Measurements from ENCODE around the gene ZNF354C. TPM values are rescaled to one million over a fixed set of nuclear protein-coding genes. Genes with fewer than 3 reads are reported as not detected.
A peak's percentile ranks its signal among the peaks of the same experiment; 100 is the strongest.

ZNF354C gene
- total RNA-seq, 6 donors from 2014 or later, result 2.6 to 6.8 (median 4.1) TPM

DNA sequence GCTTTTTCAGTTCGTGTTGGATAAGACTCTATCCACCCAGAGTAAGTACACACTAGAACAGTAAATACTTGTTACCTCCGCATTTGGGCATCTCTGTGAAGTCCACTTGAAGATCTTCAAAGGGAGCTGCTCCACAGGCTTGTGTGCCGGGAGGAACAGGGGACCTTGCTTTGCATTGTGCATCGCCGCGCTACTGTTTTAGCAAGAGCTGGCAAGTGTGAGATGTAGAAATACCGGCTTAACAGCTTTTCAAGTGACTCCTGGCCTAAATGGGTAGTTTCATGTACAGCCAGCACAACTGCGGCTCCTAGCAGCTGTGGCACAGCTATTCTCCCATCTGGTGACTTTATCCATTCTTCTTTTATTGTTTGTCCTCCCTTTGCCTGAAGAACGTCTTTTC, 8.4 kb upstream of the ZNF354C start:
- no peak overlapping the region for H3K4me3 ChIP-seq
- no peaks in the 10 kb centered on the region for H3K36me3 ChIP-seq
- no peak overlapping the region for H3K27ac ChIP-seq
- peaks cover 0 to 28% (median 7%) of the 10 kb centered on the region in 4 donors for H3K9me3 ChIP-seq
- TF ChIP-seq POLR2AphosphoS5 (IDR thresholded peaks at IDR 0.05) (no peak), POLR2A (IDR thresholded peaks at IDR 0.05) (no peak)
- no peaks in the 10 kb centered on the region for H3K4me1 ChIP-seq
- 71 to 83% methylated on average over 9 of the region's 9 CpGs for WGBS, 2 donors
- DNase-seq, result peak in 1 of 2 donors; percentile 48
- no peaks in the 10 kb centered on the region for H3K27me3 ChIP-seq
- ATAC-seq (ENCODE audit: low FRiP score in 2 of 2), result no peak

DNA sequence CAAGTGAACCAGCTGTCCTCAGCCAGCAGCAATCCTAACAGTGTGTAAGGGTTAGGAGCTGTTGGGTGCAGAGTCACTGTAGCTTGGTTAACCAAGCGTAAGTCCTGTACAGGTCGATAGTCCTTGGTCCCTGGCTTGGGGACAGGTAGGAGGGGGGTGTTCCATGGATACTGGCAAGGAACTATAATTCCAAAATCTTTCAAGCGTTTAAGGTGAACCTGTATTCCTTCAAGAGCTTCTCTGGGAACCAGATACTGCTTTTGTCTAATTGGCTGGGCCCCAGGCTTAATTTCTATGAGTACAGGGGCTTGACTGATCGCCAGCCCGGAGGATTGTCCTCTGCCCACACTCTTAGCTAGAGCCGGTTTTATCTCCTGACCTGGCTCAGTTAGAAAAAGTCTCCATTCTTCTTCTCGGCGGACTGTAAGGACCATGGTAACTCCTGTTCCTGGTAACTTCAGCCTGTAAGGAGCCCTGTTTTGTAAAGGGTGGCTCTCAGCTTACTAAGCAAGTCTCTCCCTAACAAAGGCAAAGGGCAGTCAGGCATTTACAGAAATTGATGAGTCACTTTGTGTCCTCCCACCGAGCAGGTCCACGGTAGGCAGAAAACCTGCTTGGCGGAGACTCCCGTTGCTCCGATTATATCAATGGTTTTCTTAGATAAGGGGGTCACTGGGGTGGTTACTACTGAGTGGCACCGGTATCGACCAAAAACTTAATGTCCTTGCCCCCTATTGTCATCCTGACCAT, 6.0 kb upstream of the ZNF354C start:
- no peak overlapping the region for H3K4me3 ChIP-seq
- no peaks in the 10 kb centered on the region for H3K4me1 ChIP-seq
- no peak overlapping the region for H3K27ac ChIP-seq
- no peak for ATAC-seq (ENCODE audit: low FRiP score in 2 of 2)
- 86 to 87% methylated on average over 12 to 15 of the region's 15 CpGs for WGBS, 2 donors
- no peak for DNase-seq
- TF ChIP-seq EP300 (IDR thresholded peaks at IDR 0.05) (no peak), POLR2A (IDR thresholded peaks at IDR 0.05) (no peak), POLR2AphosphoS5 (IDR thresholded peaks at IDR 0.05) (no peak)
- TF ChIP-seq, protein P1, sequence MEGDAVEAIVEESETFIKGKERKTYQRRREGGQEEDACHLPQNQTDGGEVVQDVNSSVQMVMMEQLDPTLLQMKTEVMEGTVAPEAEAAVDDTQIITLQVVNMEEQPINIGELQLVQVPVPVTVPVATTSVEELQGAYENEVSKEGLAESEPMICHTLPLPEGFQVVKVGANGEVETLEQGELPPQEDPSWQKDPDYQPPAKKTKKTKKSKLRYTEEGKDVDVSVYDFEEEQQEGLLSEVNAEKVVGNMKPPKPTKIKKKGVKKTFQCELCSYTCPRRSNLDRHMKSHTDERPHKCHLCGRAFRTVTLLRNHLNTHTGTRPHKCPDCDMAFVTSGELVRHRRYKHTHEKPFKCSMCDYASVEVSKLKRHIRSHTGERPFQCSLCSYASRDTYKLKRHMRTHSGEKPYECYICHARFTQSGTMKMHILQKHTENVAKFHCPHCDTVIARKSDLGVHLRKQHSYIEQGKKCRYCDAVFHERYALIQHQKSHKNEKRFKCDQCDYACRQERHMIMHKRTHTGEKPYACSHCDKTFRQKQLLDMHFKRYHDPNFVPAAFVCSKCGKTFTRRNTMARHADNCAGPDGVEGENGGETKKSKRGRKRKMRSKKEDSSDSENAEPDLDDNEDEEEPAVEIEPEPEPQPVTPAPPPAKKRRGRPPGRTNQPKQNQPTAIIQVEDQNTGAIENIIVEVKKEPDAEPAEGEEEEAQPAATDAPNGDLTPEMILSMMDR (IDR thresholded peaks at IDR 0.05), result no peak
- no peaks in the 10 kb centered on the region for H3K36me3 ChIP-seq
- H3K9me3 ChIP-seq, result peaks cover 0 to 8% (median 3%) of the 10 kb centered on the region in 4 donors
- no peaks in the 10 kb centered on the region for H3K27me3 ChIP-seq

DNA sequence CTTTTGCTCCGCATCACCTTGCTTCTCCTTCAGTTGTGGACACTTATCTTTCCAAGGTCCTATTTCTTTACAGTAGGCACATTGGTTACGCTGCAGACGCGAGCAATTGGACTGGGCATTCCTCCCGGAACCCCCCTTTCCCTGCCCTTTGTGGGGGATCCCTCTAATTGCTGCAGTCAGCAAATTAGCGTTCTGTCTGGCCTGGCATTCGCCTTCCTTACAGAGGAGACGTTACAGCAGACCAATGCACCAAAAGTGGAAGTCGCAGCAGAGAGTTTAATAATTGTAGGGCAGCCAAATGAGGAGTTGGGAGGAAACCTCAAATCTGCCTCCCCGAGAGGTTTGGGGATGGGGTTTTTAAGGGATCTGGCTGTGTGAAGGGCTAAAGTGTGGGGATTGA, 5.3 kb upstream of the ZNF354C start:
- no peak for ATAC-seq (ENCODE audit: low FRiP score in 2 of 2)
- H3K36me3 ChIP-seq, result no peaks in the 10 kb centered on the region
- H3K4me1 ChIP-seq, result peaks cover 0 to 5% (median 2%) of the 10 kb centered on the region in 4 donors
- no peak for TF ChIP-seq EP300 (IDR thresholded peaks at IDR 0.05)
- TF ChIP-seq, protein P1 (IDR thresholded peaks at IDR 0.05), result no peak
- TF ChIP-seq POLR2AphosphoS5 (IDR thresholded peaks at IDR 0.05), result no peak
- TF ChIP-seq POLR2A (IDR thresholded peaks at IDR 0.05), result no peak
- DNase-seq, result no peak
- H3K27me3 ChIP-seq, result no peaks in the 10 kb centered on the region
- WGBS, 2 donors, result 88 to 91% methylated on average over 10 of the region's 10 CpGs
- peaks cover 0 to 5% (median under 1%) of the 10 kb centered on the region in 4 donors for H3K9me3 ChIP-seq
- no peak overlapping the region for H3K27ac ChIP-seq
- no peak overlapping the region for H3K4me3 ChIP-seq

DNA sequence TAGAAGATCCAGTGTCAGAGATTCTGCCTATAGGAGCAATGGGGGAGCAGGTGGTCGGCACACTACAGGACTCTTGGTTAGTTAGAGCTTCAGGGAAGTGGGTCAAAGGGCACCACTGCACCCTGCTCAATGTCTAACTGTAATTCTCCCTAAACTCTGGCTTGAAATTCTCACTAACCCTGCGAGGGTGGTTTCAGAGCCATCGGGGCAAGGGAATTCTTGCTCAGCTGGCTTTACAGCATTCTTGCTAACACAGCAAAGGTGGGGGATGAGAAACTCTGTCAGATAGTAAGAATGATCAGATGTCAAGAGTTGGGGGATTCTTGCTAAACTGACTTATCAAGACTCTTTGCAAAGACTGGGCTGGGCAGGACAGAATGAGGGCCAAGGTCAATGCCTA, 4.7 kb upstream of the ZNF354C start:
- H3K27ac ChIP-seq, result no peak overlapping the region
- H3K27me3 ChIP-seq, result no peaks in the 10 kb centered on the region
- ATAC-seq (ENCODE audit: low FRiP score in 2 of 2), result no peak
- TF ChIP-seq EP300 (IDR thresholded peaks at IDR 0.05) (no peak), POLR2AphosphoS5 (IDR thresholded peaks at IDR 0.05) (no peak), POLR2A (IDR thresholded peaks at IDR 0.05) (no peak)
- TF ChIP-seq, protein P1 (IDR thresholded peaks at IDR 0.05), result no peak
- WGBS, 2 donors, result 72 to 77% methylated on average over 3 of the region's 3 CpGs
- H3K36me3 ChIP-seq, result no peaks in the 10 kb centered on the region
- peaks cover 0 to 6% (median 2%) of the 10 kb centered on the region in 4 donors for H3K4me1 ChIP-seq
- H3K9me3 ChIP-seq, result peaks cover 0 to 5% (median 0%) of the 10 kb centered on the region in 4 donors
- DNase-seq, result no peak
- no peak overlapping the region for H3K4me3 ChIP-seq

DNA sequence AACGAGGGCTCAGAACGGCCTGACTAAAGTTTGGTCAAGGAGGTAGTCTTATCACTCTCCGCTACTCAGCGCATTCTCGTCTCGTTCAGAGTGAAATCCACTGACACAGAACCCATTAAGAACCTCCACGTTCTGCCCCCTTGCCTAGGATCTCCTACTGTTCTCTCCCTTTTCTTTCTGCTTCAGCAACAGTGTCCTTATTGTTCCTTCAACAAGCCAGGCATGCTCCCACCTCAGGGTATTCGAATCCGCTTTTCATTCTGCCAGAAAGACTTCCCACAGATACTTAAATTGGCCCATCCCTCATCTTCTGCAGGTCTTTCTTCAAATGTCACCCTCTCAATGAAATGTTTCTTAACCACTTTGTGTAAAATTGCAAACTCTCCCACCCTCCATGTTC, 4.3 kb upstream of the ZNF354C start:
- Histone ChIP-seq H3K27me3 (no peaks in the 10 kb centered on the region), H3K9me3 (peaks cover 0 to 5% (median 0%) of the 10 kb centered on the region in 4 donors), H3K4me1 (peaks cover 2 to 9% (median 4%) of the 10 kb centered on the region in 4 donors), H3K4me3 (no peak overlapping the region), H3K36me3 (no peaks in the 10 kb centered on the region), H3K27ac (no peak overlapping the region)
- WGBS, 2 donors, result 58 to 74% methylated on average over 9 of the region's 9 CpGs
- TF ChIP-seq EP300 (IDR thresholded peaks at IDR 0.05), result no peak
- DNase-seq (no peak), ATAC-seq (ENCODE audit: low FRiP score in 2 of 2) (no peak)
